Endothelial cell of umbilical vein (primary cell): ENCODE results near the gene JAZF1. TPM values are rescaled to one million over a fixed set of nuclear protein-coding genes. Genes with fewer than 3 reads are reported as not detected.

Source experiments
- BruUV-seq: library from RNA; stranded (reverse); fragments of 400-500 nt; replicated peaks from 2 replicates; lab custom pipeline; 2021; lab: Mats Ljungman, UMichigan
- CTCF ChIA-PET: fragments of 300-600, 350-600 bp; sonication (Branson Sonifier 250); formaldehyde crosslinking; loops from one replicate; lab custom pipeline; 2021; ENCODE audit warnings: antibody characterized with exemption, inconsistent platforms; lab: Charles Lee
- POLR2A ChIA-PET: fragments of 300-600, 350-600 bp; sonication (Branson Sonifier 250); formaldehyde crosslinking; loops from one replicate; lab custom pipeline; 2021; ENCODE audit warnings: antibody characterized with exemption, inconsistent platforms; lab: Charles Lee
- DNase-seq: peaks from one replicate; pipeline ENCODE4 v3.0.0-alpha.2; 2011; ENCODE audit warnings: low read depth, low spot score
- FAIRE-seq: peaks from 2 replicates; lab custom pipeline; 2011; peaks lifted over from hg19 to GRCh38; lab: Jason Lieb, UNC
- H2AFZ ChIP-seq: 2 replicates; pipeline ENCODE4 v1.6.0; 2012; ENCODE audit warnings: low read depth, low read length, control low read depth, inconsistent platforms
- H3K27ac ChIP-seq: 2 replicates; pipeline ENCODE4 v1.5.1; 2011; ENCODE audit warnings: low read depth, mild to moderate bottlenecking, control low read depth, low read length, moderate library complexity; ENCODE audit not compliant: insufficient read depth
- H3K27me3 ChIP-seq, 2 experiments: 2 replicates each; pipeline versions ENCODE4 v1.6.0 to v1.6.1; 2011; ENCODE audit warnings: low read length in 2 of 2, mixed read lengths in 1 of 2; ENCODE audit not compliant: control insufficient read depth in 2 of 2, insufficient read depth in 2 of 2
- H3K36me3 ChIP-seq, 2 experiments: 2 replicates in 1 of 2; 3 replicates in 1 of 2; pipeline ENCODE4 v1.5.1; 2011; ENCODE audit warnings: low read length in 2 of 2, mild to moderate bottlenecking in 1 of 2, moderate library complexity in 1 of 2; ENCODE audit not compliant: control insufficient read depth in 2 of 2, insufficient read depth in 2 of 2; ENCODE audit errors: extremely low read depth in 1 of 2
- H3K4me1 ChIP-seq: 3 replicates; pipeline ENCODE4 v1.5.1; 2011; ENCODE audit warnings: mild to moderate bottlenecking, low read length; ENCODE audit not compliant: control insufficient read depth, insufficient read depth; ENCODE audit errors: extremely low read depth
- H3K4me2 ChIP-seq: 2 replicates; pipeline ENCODE4 v1.6.1; 2011; ENCODE audit warnings: low read length, control low read depth, mixed read lengths; ENCODE audit not compliant: insufficient read depth
- H3K4me3 ChIP-seq, 3 experiments: fragments of 200-600 bp in 1 of 3; sonication (generic), shearing (Covaris generic) in 1 of 3; replicated peaks in 1 of 3; 2 replicates each; pipeline ENCODE4 v1.5.1; 2011 to 2016; ENCODE audit warnings: control low read depth in 3 of 3, low read length in 3 of 3, mild to moderate bottlenecking in 2 of 3, inconsistent platforms in 1 of 3, low read depth in 1 of 3, moderate library complexity in 1 of 3; ENCODE audit not compliant: insufficient read depth in 1 of 3
- H3K79me2 ChIP-seq: 2 replicates; pipeline ENCODE4 v1.6.0; 2012; ENCODE audit warnings: low read length, inconsistent platforms; ENCODE audit not compliant: control insufficient read depth, insufficient read depth
- H3K9ac ChIP-seq: replicated peaks from 2 replicates; pipeline ENCODE3; 2011; ENCODE audit warnings: low read length, control low read depth; ENCODE audit not compliant: insufficient read depth; ENCODE audit errors: extremely low read depth
- H3K9me1 ChIP-seq: replicated peaks from 3 replicates; pipeline ENCODE4 v1.6.0; 2011; ENCODE audit warnings: mild to moderate bottlenecking, low read length; ENCODE audit not compliant: control insufficient read depth, insufficient read depth; ENCODE audit errors: extremely low read depth
- H3K9me3 ChIP-seq: replicated peaks from 2 replicates; pipeline ENCODE4 v1.5.1; 2012; ENCODE audit warnings: low read length, inconsistent platforms; ENCODE audit not compliant: control insufficient read depth, insufficient read depth
- H4K20me1 ChIP-seq: replicated peaks from 2 replicates; pipeline ENCODE3; 2011; ENCODE audit warnings: mild to moderate bottlenecking, low read length; ENCODE audit not compliant: control insufficient read depth, insufficient read depth; ENCODE audit errors: extremely low read depth
- EZH2 ChIP-seq: IDR thresholded peaks from 2 replicates; pipeline ENCODE4 v1.6.1; 2012; ENCODE audit warnings: borderline replicate concordance, low read depth, mild to moderate bottlenecking, moderate library complexity, low read length, inconsistent platforms; ENCODE audit not compliant: severe bottlenecking
- FOS ChIP-seq: IDR thresholded peaks from 2 replicates; pipeline ENCODE4 v1.6.1; 2011; ENCODE audit warnings: mild to moderate bottlenecking, low read length, moderate library complexity, borderline replicate concordance; ENCODE audit not compliant: insufficient read depth
- GATA2 ChIP-seq: IDR thresholded peaks from 2 replicates; pipeline ENCODE4 v1.7.0; 2011; ENCODE audit warnings: low read depth, mild to moderate bottlenecking, moderate library complexity, mixed read lengths, low read length; ENCODE audit not compliant: insufficient read length, insufficient read depth
- JUN ChIP-seq: IDR thresholded peaks from 2 replicates; pipeline ENCODE4 v1.6.1; 2011; ENCODE audit warnings: borderline replicate concordance, low read depth; ENCODE audit not compliant: insufficient read length, insufficient read depth
- MAX ChIP-seq: IDR thresholded peaks from 2 replicates; pipeline ENCODE4 v1.6.1; 2011; ENCODE audit not compliant: insufficient read depth, insufficient read length
- POLR2AphosphoS5 ChIP-seq: IDR thresholded peaks from 2 replicates; pipeline ENCODE4 v1.6.1; 2012; ENCODE audit warnings: low read depth, mild to moderate bottlenecking, control low read depth, low read length, moderate library complexity; ENCODE audit not compliant: insufficient read depth
- dilution Hi-C: fragments of 300-500 bp; cut with MboI; formaldehyde crosslinking; loops from one replicate; pipeline ENCODE4 v1.15.0; 2019; ENCODE audit warnings: low sequenced_read_pairs; ENCODE audit not compliant: extremely low pct_ligation_motif_present
- intact Hi-C: fragments of 100-400 bp; cut with micrococcal nuclease; formaldehyde crosslinking; loops from one replicate; pipeline ENCODE4 v1.10.0; 2022
- polyA plus RNA-seq, 4 experiments: library from polyadenylated mRNA; depleted of rRNA in 3 of 4; stranded (reverse) in 3 of 4; unstranded in 1 of 4; fragments of >200 nt; gene quantifications; 2 replicates each; pipeline versions ENCODE4 v1.2.1 to v1.2.3, GENCODE V29; 2011 to 2012; ENCODE audit warnings: missing spikeins in 1 of 4
- total RNA-seq: library from RNA; stranded (reverse); gene quantifications from 2 replicates; pipeline ENCODE4 v1.2.3, GENCODE V29; 2021
- TF ChIP-seq, protein P1 (sequence below), 2 donors: IDR thresholded peaks; 1 replicate in 1 of 2; 2 replicates in 1 of 2; pipeline ENCODE4 v1.5.1; 2011; ENCODE audit warnings: low read length in 2 of 2, mild to moderate bottlenecking in 2 of 2, moderate library complexity in 2 of 2, control low read depth in 1 of 2, inconsistent platforms in 1 of 2, low read depth in 1 of 2; ENCODE audit not compliant: insufficient read depth in 1 of 2; ENCODE audit errors: extremely low read depth in 1 of 2

JAZF1 gene
- total and polyA plus RNA-seq, 2 donors (not counting 3 experiments of a cell fraction or from before 2014, with no cell fraction given) = 2.5 to 16.9 TPM

DNA sequence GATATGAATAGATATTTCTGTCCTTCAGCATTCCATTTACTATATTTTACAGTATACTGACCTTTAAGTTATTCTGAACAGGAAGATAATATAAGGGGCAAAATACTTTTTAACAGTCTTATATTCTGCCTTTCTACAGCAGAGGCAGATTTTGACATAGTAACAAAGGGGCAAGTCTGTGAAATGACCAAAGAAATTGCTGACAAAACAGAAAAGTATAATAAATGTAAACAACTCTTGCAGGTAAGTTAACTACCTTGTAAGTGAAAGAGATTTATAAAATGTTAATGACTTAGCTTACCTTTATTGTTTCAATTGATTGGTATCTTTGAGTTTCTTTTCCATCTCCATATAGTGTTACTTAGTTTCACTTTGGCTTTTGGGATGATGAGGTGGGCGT is 384.6 kb downstream of the JAZF1 start:
- no peak for FAIRE-seq
- peaks cover 0 to 7% of the 10 kb centered on the region in 2 experiments for H3K36me3 ChIP-seq
- no peak for DNase-seq
- BruUV-seq = no TSS peak
- no peak overlapping the region for H3K4me3 ChIP-seq
- dilution Hi-C loops (no loop called here), intact Hi-C loops (no loop called here)
- H4K20me1 ChIP-seq = no peaks in the 10 kb centered on the region
- H2AFZ ChIP-seq = no peak overlapping the region
- no peaks in the 10 kb centered on the region for H3K79me2 ChIP-seq
- no peak overlapping the region for H3K4me2 ChIP-seq
- no peak for TF ChIP-seq FOS
- TF ChIP-seq POLR2AphosphoS5 = no peak
- no peak for TF ChIP-seq MAX
- TF ChIP-seq JUN = no peak
- no peak for TF ChIP-seq EZH2
- no peak for TF ChIP-seq GATA2
- TF ChIP-seq, protein P1, sequence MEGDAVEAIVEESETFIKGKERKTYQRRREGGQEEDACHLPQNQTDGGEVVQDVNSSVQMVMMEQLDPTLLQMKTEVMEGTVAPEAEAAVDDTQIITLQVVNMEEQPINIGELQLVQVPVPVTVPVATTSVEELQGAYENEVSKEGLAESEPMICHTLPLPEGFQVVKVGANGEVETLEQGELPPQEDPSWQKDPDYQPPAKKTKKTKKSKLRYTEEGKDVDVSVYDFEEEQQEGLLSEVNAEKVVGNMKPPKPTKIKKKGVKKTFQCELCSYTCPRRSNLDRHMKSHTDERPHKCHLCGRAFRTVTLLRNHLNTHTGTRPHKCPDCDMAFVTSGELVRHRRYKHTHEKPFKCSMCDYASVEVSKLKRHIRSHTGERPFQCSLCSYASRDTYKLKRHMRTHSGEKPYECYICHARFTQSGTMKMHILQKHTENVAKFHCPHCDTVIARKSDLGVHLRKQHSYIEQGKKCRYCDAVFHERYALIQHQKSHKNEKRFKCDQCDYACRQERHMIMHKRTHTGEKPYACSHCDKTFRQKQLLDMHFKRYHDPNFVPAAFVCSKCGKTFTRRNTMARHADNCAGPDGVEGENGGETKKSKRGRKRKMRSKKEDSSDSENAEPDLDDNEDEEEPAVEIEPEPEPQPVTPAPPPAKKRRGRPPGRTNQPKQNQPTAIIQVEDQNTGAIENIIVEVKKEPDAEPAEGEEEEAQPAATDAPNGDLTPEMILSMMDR (IDR thresholded peaks at IDR 0.05; ENCODE audit: extremely low read depth in 1 of 2, insufficient read depth in 1 of 2, low read depth in 1 of 2, low read length in 2 of 2) = no peak
- no peak overlapping the region for H3K9ac ChIP-seq
- no peaks in the 10 kb centered on the region for H3K27me3 ChIP-seq
- H3K9me3 ChIP-seq = no peaks in the 10 kb centered on the region
- H3K4me1 ChIP-seq = no peaks in the 10 kb centered on the region
- H3K9me1 ChIP-seq = no peaks in the 10 kb centered on the region
- CTCF ChIA-PET = no interaction called here
- POLR2A ChIA-PET = no interaction called here
- no peak overlapping the region for H3K27ac ChIP-seq
